CD4-positive, alpha-beta memory T cell (primary cell): Measurements from ENCODE around the gene GNAT1. TPM values are rescaled to one million over a fixed set of nuclear protein-coding genes. Genes with fewer than 3 reads are reported as not detected.

Experiments used
- CTCF ChIA-PET: fragments of 350-600 bp; sonication (Branson Sonifier 250); formaldehyde crosslinking; loops from one replicate; lab custom pipeline; 2021; ENCODE audit warnings: inconsistent platforms; ENCODE audit not compliant: partially characterized antibody; lab: Charles Lee
- POLR2A ChIA-PET: fragments of 350-600 bp; sonication (Branson Sonifier 250); formaldehyde crosslinking; loops from one replicate; lab custom pipeline; 2021; ENCODE audit not compliant: partially characterized antibody; lab: Charles Lee
- DNase-seq, 5 donors: peaks; one replicate each; pipeline versions ENCODE4 v3.0.0 to v3.0.0-alpha.2; 2020 to 2022; ENCODE audit warnings: mixed read lengths in 1 of 5
- H3K27ac ChIP-seq: one replicate; pipeline ENCODE4 v1.7.0; 2013; ENCODE audit warnings: low read depth, low read length
- H3K27me3 ChIP-seq: 2 replicates; pipeline ENCODE4 v1.7.0; 2013; ENCODE audit warnings: mild to moderate bottlenecking, low read length, moderate library complexity; ENCODE audit not compliant: insufficient read depth
- H3K36me3 ChIP-seq: 2 replicates; pipeline ENCODE4 v1.7.0; 2013; ENCODE audit warnings: mild to moderate bottlenecking, low read length, moderate library complexity; ENCODE audit not compliant: insufficient read depth
- H3K4me1 ChIP-seq: 2 replicates; pipeline ENCODE4 v1.7.0; 2013; ENCODE audit warnings: mild to moderate bottlenecking, low read length, moderate library complexity; ENCODE audit not compliant: insufficient read depth
- H3K4me3 ChIP-seq, 2 donors: one replicate each; pipeline ENCODE4 v1.7.0; 2013; ENCODE audit warnings: low read length in 2 of 2, mild to moderate bottlenecking in 1 of 2
- H3K9me3 ChIP-seq, 2 donors: one replicate each; pipeline ENCODE4 v1.7.0; 2013; ENCODE audit warnings: low read length in 2 of 2, control low read depth in 1 of 2; ENCODE audit not compliant: control insufficient read depth in 1 of 2
- H3K27ac Mint-ChIP-seq, 7 donors: one replicate each; pipeline ENCODE4 v1.8.0; 2020 to 2021; ENCODE audit warnings: mixed read lengths in 7 of 7, mild to moderate bottlenecking in 6 of 7, inconsistent platforms in 3 of 7, moderate library complexity in 3 of 7
- H3K27me3 Mint-ChIP-seq, 2 donors: one replicate each; pipeline ENCODE4 v1.8.0; 2020 to 2021; ENCODE audit warnings: mixed read lengths in 2 of 2
- H3K36me3 Mint-ChIP-seq, 2 donors: one replicate each; pipeline ENCODE4 v1.8.0; 2020 to 2021; ENCODE audit warnings: mixed read lengths in 2 of 2, inconsistent platforms in 1 of 2, mild to moderate bottlenecking in 1 of 2
- H3K4me1 Mint-ChIP-seq, 4 donors: one replicate each; pipeline ENCODE4 v1.8.0; 2020 to 2021; ENCODE audit warnings: mixed read lengths in 4 of 4, mild to moderate bottlenecking in 1 of 4
- H3K4me3 Mint-ChIP-seq, 8 donors: one replicate each; pipeline ENCODE4 v1.8.0; 2020 to 2021; ENCODE audit warnings: mixed read lengths in 8 of 8, mild to moderate bottlenecking in 7 of 8, moderate library complexity in 6 of 8, inconsistent platforms in 3 of 8
- H3K9me3 Mint-ChIP-seq, 8 donors: one replicate each; pipeline ENCODE4 v1.8.0; 2020 to 2021; ENCODE audit warnings: mixed read lengths in 8 of 8, mild to moderate bottlenecking in 5 of 8, inconsistent platforms in 3 of 8, moderate library complexity in 1 of 8
- intact Hi-C: fragments of 100-400 bp; cut with micrococcal nuclease; formaldehyde crosslinking; loops from one replicate; pipeline ENCODE4 v1.15.1; 2023
- polyA plus RNA-seq, 2 donors: library from polyadenylated mRNA; unstranded; fragments of 300-500 nt; fragmentation: Illumina TruSeq; gene quantifications; one replicate each; pipeline ENCODE4 v1.2.3, GENCODE V29; 2021
- total RNA-seq, 2 experiments: library from RNA; stranded (reverse); gene quantifications; one replicate each; pipeline ENCODE4 v1.2.3, GENCODE V29; 2021

GNAT1 gene
- total and polyA plus RNA-seq, 4 experiments from 2014 or later, result not detected

DNA sequence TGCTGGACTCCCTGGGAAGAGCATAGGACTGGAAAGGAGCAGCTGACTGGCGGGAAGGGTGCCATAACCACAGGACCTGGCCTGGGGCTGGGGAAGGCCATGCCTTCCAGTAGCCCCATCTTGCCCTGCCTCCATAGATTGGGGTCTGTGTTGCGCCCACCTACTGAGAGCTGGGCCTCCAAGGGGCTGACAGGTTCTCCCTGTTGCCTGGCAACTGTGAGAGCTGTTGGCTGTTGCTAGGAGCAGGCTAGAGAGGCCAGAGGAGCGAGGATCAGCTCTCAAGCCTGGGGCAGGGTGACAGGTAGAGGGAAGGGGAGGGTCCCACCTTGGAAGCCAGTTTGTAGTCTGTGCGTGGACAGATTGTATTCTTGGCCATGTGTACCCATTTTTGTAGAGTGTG lies 41.8 kb downstream of the GNAT1 start:
- H3K9me3 Mint-ChIP-seq, result peaks cover 0 to 1% (median 0%) of the 10 kb centered on the region in 8 donors
- H3K4me1 ChIP-seq, result peaks cover 16% of the 10 kb centered on the region
- H3K27me3 ChIP-seq, result no peaks in the 10 kb centered on the region
- intact Hi-C loops, result no loop called here
- peaks cover 12 to 45% (median 25%) of the 10 kb centered on the region in 4 donors for H3K4me1 Mint-ChIP-seq
- H3K9me3 ChIP-seq, result no peaks in the 10 kb centered on the region
- ChIA-PET CTCF (interaction anchor here (1.2 to 11.5 kb wide), 2 partner anchors 16 to 38 kb away, joined by 5 to 238 read pairs; no protein-coding TSS in a partner anchor), POLR2A (interaction anchor here (0.6 to 1.5 kb wide), 2 partner anchors 13 to 30 kb away, joined by 5 to 9 read pairs; no protein-coding TSS in a partner anchor)
- H3K4me3 Mint-ChIP-seq, result no peak overlapping the region
- H3K4me3 ChIP-seq, result no peak overlapping the region
- H3K27me3 Mint-ChIP-seq, result no peaks in the 10 kb centered on the region
- H3K27ac Mint-ChIP-seq, result peak overlapping the region in 4 of 7 donors; percentile 36 to 77 (median 61)
- no peak for DNase-seq
- H3K36me3 ChIP-seq, result no peaks in the 10 kb centered on the region
- no peak overlapping the region for H3K27ac ChIP-seq
- H3K36me3 Mint-ChIP-seq, result peaks cover 0 to 20% of the 10 kb centered on the region in 2 donors

DNA sequence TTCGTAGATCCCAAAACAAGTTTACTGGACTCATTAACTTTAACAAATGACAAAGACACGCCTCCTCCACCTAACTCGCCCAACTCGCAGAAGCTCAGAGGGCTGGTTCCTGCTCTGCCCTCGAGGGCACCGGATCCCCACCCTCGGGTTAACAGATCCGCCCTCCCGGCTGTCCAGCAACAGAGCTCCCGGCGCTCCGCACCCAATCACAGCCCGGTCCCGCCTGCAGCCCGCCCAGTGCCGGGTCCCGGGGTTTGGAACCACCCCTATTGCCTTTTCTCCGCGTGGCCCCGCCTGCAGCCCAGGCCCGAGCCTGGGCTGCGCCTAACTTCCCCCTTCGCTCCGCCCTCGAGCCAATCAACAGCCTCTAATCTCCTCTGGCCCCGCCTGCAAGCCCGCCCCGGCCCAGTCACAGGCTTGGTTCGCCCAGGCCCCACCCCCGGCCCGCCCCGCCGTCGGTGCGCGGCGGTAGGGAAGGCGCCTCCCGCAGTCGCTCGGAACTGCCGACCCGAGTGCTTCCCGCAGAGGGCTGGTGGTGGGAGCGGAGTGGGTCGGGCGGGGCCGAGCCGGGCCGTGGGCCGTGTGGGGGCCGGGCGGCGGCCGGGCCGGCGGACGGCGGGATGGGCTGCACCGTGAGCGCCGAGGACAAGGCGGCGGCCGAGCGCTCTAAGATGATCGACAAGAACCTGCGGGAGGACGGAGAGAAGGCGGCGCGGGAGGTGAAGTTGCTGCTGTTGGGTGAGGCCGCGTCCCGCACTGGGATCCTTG lies 44.5 kb downstream of the GNAT1 start, which contains the start of gene GNAI2:
Gene GNAI2 (plus strand): TSS at position 489 of the 768 bp plus-strand sequence. CDS start 132 bp downstream, at position 621.
- peak; percentile 99 for DNase-seq
- Histone ChIP-seq H3K4me1 (peaks cover 40% of the 10 kb centered on the region), H3K36me3 (peaks cover 12% of the 10 kb centered on the region), H3K27ac (peak within 1 kb of the TSS; percentile 76), H3K9me3 (no peaks in the 10 kb centered on the region), H3K4me3 (peak within 1 kb of the TSS; percentile 75 to 94), H3K27me3 (no peaks in the 10 kb centered on the region)
- H3K36me3 Mint-ChIP-seq, result peaks cover 0 to 30% of the 10 kb centered on the region in 2 donors
- no peaks in the 10 kb centered on the region for H3K27me3 Mint-ChIP-seq
- peak within 1 kb of the TSS; percentile 96 to 99 (median 98) for H3K4me3 Mint-ChIP-seq
- H3K4me1 Mint-ChIP-seq, result peaks cover 20 to 58% (median 35%) of the 10 kb centered on the region in 4 donors
- H3K9me3 Mint-ChIP-seq, result no peaks in the 10 kb centered on the region
- ChIA-PET POLR2A (interaction anchor here (0.7 to 4.3 kb wide), 18 partner anchors 9 to 1115 kb away, joined by 3 to 70 read pairs (median 4); partner anchors contain the start of genes HYAL3, IFRD2, NAA80 and RASSF1), CTCF (interaction anchor here (0.9 to 10.2 kb wide), 8 partner anchors 9 to 63 kb away, joined by 4 to 127 read pairs (median 5); partner anchors contain the start of genes HYAL3 and NAA80)
- intact Hi-C loops, result loop anchor here (1.0 to 5.0 kb wide), 3 partner anchors 56 to 1736 kb away; partner anchors contain the start of genes ABHD14B and IFRD2
- peak within 1 kb of the TSS; percentile 91 to 97 (median 94) for H3K27ac Mint-ChIP-seq

DNA sequence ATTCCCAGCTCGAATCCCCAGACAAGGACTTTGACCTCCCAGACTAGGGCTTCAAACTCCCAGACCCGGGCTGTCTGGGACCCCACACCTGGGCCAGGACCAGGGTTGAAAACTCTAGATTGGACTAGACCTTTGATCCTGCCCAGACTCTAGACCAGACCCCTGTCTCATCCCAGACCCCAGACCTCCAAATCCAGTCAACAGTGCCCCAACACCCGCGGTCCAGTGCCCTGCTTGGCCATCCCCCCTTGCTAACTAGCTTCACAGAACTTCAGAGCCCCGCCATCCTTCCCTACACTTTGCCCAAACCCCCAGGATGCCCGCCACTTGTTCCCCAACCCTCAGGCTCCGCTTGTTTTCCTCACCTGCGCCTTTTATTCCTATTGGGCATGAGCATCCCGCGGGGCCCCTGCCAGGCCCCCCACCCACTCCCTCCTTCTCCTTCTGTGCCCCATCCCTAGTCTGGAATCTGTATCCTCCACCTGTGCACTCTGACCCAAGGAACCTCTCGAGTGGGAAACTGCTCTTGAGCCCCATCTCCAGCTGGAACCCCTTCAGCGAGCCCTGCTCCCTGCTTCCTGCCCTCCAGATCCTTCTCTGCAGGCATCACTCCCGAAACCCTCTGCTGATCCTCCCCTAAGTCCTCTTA lies 45.2 kb downstream of the GNAT1 start:
- CTCF ChIA-PET, result interaction anchor here (1.2 to 10.2 kb wide), 4 partner anchors 9 to 63 kb away, joined by 3 to 127 read pairs (median 35); partner anchors contain the start of genes HYAL3 and NAA80
- peak overlapping the region; percentile 76 for H3K27ac ChIP-seq
- Mint-ChIP-seq H3K36me3 (peaks cover 0 to 35% of the 10 kb centered on the region in 2 donors), H3K27me3 (no peaks in the 10 kb centered on the region), H3K4me3 (peak overlapping the region; percentile 96 to 99 (median 98)), H3K27ac (peak overlapping the region; percentile 91 to 97 (median 94)), H3K4me1 (peaks cover 22 to 63% (median 40%) of the 10 kb centered on the region in 4 donors), H3K9me3 (no peaks in the 10 kb centered on the region)
- H3K4me3 ChIP-seq, result peak overlapping the region; percentile 75 to 94
- peaks cover 47% of the 10 kb centered on the region for H3K4me1 ChIP-seq
- DNase-seq, result no peak
- H3K9me3 ChIP-seq, result no peaks in the 10 kb centered on the region
- no peaks in the 10 kb centered on the region for H3K27me3 ChIP-seq
- H3K36me3 ChIP-seq, result peaks cover 12% of the 10 kb centered on the region
- POLR2A ChIA-PET, result interaction anchor here (0.7 to 4.3 kb wide), 13 partner anchors 9 to 1116 kb away, joined by 3 to 70 read pairs (median 6); partner anchors contain the start of genes CYB561D2, HYAL3, IFRD2 and NAA80
- intact Hi-C loops, result loop anchor here (1.0 to 5.0 kb wide), 3 partner anchors 56 to 1736 kb away; partner anchors contain the start of genes ABHD14B and IFRD2

DNA sequence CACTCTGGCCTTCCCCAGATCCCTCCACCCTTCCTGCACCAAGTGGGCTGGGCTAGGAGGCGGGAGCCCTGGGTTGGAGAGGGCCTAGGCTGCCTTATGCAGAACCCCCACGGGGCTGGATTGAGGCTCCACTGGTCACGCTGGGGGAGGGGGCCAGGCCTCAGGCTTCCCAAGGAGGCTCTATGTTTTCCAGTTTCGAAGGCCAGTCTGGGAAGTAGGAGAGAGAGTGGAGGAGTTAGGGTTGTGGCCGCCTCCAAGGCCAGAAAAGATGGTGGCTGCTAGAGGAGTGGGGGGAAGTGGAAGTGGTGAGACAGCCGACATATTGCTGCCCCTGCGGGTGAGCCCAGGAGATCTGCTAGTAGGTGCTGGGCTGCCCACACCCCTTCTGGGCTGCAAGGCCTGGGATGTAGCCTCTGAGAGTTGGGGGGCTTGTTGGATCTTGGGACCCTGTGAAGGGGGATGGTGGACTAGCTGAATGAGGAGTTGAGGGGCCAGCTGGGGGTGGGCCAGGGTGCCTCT lies 45.8 kb downstream of the GNAT1 start:
- Mint-ChIP-seq H3K27me3 (no peaks in the 10 kb centered on the region), H3K27ac (peak overlapping the region; percentile 91 to 97 (median 94)), H3K4me3 (peak overlapping the region; percentile 96 to 99 (median 98)), H3K4me1 (peaks cover 27 to 68% (median 45%) of the 10 kb centered on the region in 4 donors), H3K9me3 (no peaks in the 10 kb centered on the region), H3K36me3 (peaks cover 0 to 35% of the 10 kb centered on the region in 2 donors)
- H3K27me3 ChIP-seq, result no peaks in the 10 kb centered on the region
- H3K9me3 ChIP-seq, result no peaks in the 10 kb centered on the region
- peaks cover 53% of the 10 kb centered on the region for H3K4me1 ChIP-seq
- H3K36me3 ChIP-seq, result peaks cover 12% of the 10 kb centered on the region
- H3K4me3 ChIP-seq, result peak overlapping the region; percentile 75 to 94
- intact Hi-C loops, result loop anchor here (5.0 kb wide), 2 partner anchors 100 to 1735 kb away; partner anchors contain the start of gene ABHD14B
- DNase-seq, result peak; percentile 36 to 56 (median 40)
- ChIA-PET POLR2A (interaction anchor here (0.9 to 4.3 kb wide), 14 partner anchors 9 to 1116 kb away, joined by 3 to 70 read pairs (median 6); partner anchors contain the start of genes CYB561D2, HYAL3, IFRD2 and NAA80), CTCF (interaction anchor here (1.2 to 10.2 kb wide), 4 partner anchors 9 to 42 kb away, joined by 3 to 127 read pairs (median 34); no protein-coding TSS in a partner anchor)
- peak overlapping the region; percentile 76 for H3K27ac ChIP-seq

DNA sequence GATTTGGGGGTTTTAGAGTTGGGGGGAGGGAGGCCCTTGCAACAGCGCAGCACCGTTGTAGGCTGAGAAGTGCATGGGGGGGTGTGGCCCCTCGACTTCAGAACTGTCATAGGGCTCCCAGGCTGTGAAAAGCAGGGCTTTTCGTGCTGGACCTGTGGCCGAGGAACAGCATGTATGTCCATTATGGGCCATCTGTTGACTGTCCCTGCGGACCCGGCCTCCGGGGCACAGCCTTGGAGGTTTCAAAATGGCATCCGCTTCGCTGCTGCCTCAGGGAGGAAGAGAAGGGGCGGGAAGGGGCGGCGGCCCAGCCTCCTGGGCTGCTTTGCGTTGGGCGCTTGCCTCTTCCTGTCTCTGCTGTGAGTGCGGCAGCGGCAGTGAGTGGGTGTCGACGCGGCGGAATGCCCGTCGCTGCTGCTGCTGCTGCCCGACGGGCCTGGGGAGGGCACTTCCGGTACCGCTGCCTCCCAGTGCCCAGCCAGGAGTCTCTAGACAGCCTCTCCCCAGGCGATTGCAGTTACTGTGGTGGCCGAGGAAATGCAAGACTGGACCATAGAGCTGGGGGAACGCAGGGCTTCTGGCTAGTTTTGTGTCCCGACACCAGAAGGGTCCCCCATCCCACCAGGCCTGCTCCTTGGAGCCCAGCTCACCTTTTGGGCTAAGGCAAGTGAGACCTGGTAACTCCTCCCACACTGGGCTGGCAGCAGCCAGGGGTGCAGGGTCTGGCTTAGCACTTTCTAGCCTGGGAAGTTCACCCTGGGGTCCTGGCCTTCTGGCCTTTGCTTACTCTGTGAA lies 46.5 kb downstream of the GNAT1 start:
- H3K36me3 ChIP-seq, result peaks cover 12% of the 10 kb centered on the region
- peak overlapping the region; percentile 96 to 99 (median 98) for H3K4me3 Mint-ChIP-seq
- peak overlapping the region; percentile 91 to 97 (median 94) for H3K27ac Mint-ChIP-seq
- H3K27ac ChIP-seq, result peak overlapping the region; percentile 76
- H3K4me1 Mint-ChIP-seq, result peaks cover 30 to 76% (median 52%) of the 10 kb centered on the region in 4 donors
- ChIA-PET CTCF (interaction anchor here (1.2 to 10.2 kb wide), 5 partner anchors 8 to 61 kb away, joined by 3 to 127 read pairs (median 4); partner anchors contain the start of genes HYAL3 and NAA80), POLR2A (interaction anchor here (0.9 to 11.2 kb wide), 13 partner anchors 8 to 826 kb away, joined by 3 to 150 read pairs (median 6); partner anchors contain the start of genes C3orf18, CYB561D2, HYAL3 and IFRD2)
- H3K4me1 ChIP-seq, result peaks cover 61% of the 10 kb centered on the region
- H3K27me3 Mint-ChIP-seq, result no peaks in the 10 kb centered on the region
- peaks cover 0 to 39% of the 10 kb centered on the region in 2 donors for H3K36me3 Mint-ChIP-seq
- no peaks in the 10 kb centered on the region for H3K27me3 ChIP-seq
- intact Hi-C loops, result loop anchor here (1.0 to 5.0 kb wide), 5 partner anchors 8 to 1734 kb away; partner anchors contain the start of genes ABHD14B, HYAL3 and NAA80
- H3K9me3 ChIP-seq, result no peaks in the 10 kb centered on the region
- DNase-seq, result peak; percentile 83 to 94 (median 86)
- H3K4me3 ChIP-seq, result peak overlapping the region; percentile 75 to 94
- H3K9me3 Mint-ChIP-seq, result no peaks in the 10 kb centered on the region
